Thyroid gland (tissue), 4 donors: Measurements from ENCODE around the gene ATP9B. TPM values are rescaled to one million over a fixed set of nuclear protein-coding genes. Genes with fewer than 3 reads are reported as not detected.

Source experiments
- DNase-seq, 2 donors: peaks; one replicate each; pipeline ENCODE4 v3.0.0-alpha.2; 2019
- H3K27ac ChIP-seq, 3 donors: fragments of 200-600 bp; sonication (generic); 1 replicate in 2 of 3; 2 replicates in 1 of 3; pipeline ENCODE4 v1.5.1; 2016 to 2019; ENCODE audit warnings: mild to moderate bottlenecking in 1 of 3, moderate library complexity in 1 of 3
- H3K27me3 ChIP-seq: fragments of 200-600 bp; sonication (generic); one replicate; pipeline ENCODE4 v1.5.1; 2019
- H3K36me3 ChIP-seq, 2 donors: fragments of 200-600 bp; sonication (generic); one replicate each; pipeline ENCODE4 v1.5.1; 2016 to 2019
- H3K4me1 ChIP-seq, 2 donors: fragments of 200-600 bp; sonication (generic); one replicate each; pipeline ENCODE4 v1.5.1; 2017 to 2019
- H3K4me3 ChIP-seq, 3 donors: fragments of 200-600 bp; sonication (generic); replicated peaks in 1 of 3; 1 replicate in 2 of 3; 2 replicates in 1 of 3; pipeline ENCODE4 v1.5.1; 2016; ENCODE audit warnings: mild to moderate bottlenecking in 1 of 3
- H3K9me3 ChIP-seq: fragments of 200-600 bp; sonication (generic); one replicate; pipeline ENCODE4 v1.5.1; 2017
- CTCF ChIP-seq, 6 experiments: fragments of 200-600 bp in 3 of 6; fragments of 450-650 bp in 3 of 6; sonication (generic) in 3 of 6; IDR thresholded peaks; one replicate each; pipeline ENCODE4 v1.5.1; 2016 to 2019; ENCODE audit warnings: antibody characterized with exemption in 6 of 6, mild to moderate bottlenecking in 2 of 6, inconsistent platforms in 1 of 6, moderate library complexity in 1 of 6
- POLR2A ChIP-seq, 2 donors: fragments of 450-650 bp; IDR thresholded peaks; one replicate each; pipeline ENCODE4 v1.6.1; 2017; ENCODE audit warnings: antibody characterized with exemption in 2 of 2, mild to moderate bottlenecking in 2 of 2, moderate library complexity in 1 of 2
- WGBS, 2 donors: methylation state at CpG; one replicate each; pipeline ENCODE4 v1.1.5; 2017; 5-methylcytosine and 5-hydroxymethylcytosine counted together
- intact Hi-C: fragments of 100-400 bp; cut with DNase I; formaldehyde crosslinking; loops from one replicate; pipeline ENCODE4 v1.15.1; 2023
- total RNA-seq, 4 donors: library from RNA; depleted of rRNA; stranded (reverse); fragments of >200 nt; gene quantifications; one replicate each; pipeline ENCODE4 v1.2.3, GENCODE V29; 2016

Gene ATP9B
- total RNA-seq, 4 donors from 2014 or later: 30.6 to 58.1 (median 48.2) TPM

GRCh38 chr18:79203017-79203605 is 133.9 kb downstream of the ATP9B start:
- Histone ChIP-seq H3K4me3 (no peak overlapping the region), H3K4me1 (no peaks in the 10 kb centered on the region), H3K27me3 (no peaks in the 10 kb centered on the region), H3K9me3 (no peaks in the 10 kb centered on the region), H3K27ac (no peak overlapping the region), H3K36me3 (peaks cover 5% of the 10 kb centered on the region in 2 donors)
- WGBS, 2 donors: 92 to 93% methylated on average over 8 of the region's 8 CpGs
- no peak for DNase-seq
- intact Hi-C loops: no loop called here
- TF ChIP-seq POLR2A (IDR thresholded peaks at IDR 0.05) (no peak), CTCF (IDR thresholded peaks at IDR 0.05) (no peak)

- DNase-seq: no peak
- intact Hi-C loops: no loop called here
- WGBS, 2 donors: 88 to 90% methylated on average over 13 of the region's 13 CpGs
- Histone ChIP-seq H3K9me3 (no peaks in the 10 kb centered on the region), H3K27ac (no peak overlapping the region), H3K4me3 (no peak overlapping the region), H3K36me3 (peaks cover 5% of the 10 kb centered on the region in 2 donors), H3K4me1 (no peaks in the 10 kb centered on the region), H3K27me3 (no peaks in the 10 kb centered on the region)
- TF ChIP-seq CTCF (IDR thresholded peaks at IDR 0.05): no peak
- no peak for TF ChIP-seq POLR2A (IDR thresholded peaks at IDR 0.05)
Observed at GRCh38 chr18:79204889-79205807, 136.0 kb downstream of the ATP9B start.

DNA sequence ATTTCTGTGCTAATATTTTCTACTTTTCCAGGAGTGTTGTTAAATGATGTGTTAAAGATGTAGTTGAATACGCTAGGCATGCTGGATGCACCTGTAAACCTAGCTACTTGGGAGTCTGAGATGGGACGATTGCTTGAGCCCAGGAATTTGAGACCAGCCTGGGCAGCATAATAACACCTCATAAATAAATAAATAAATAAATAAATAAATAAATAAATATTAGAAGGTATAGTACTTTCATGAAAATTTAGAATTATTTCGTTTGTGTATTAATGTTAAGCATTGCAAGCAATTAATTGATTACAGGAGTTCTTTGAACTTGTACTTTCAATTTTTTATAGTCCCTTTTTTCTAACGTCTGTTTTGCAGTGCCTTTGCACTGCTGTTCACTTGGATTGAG is 137.2 kb downstream of the ATP9B start:
- Histone ChIP-seq H3K4me1 (no peaks in the 10 kb centered on the region), H3K4me3 (no peak overlapping the region), H3K27me3 (no peaks in the 10 kb centered on the region), H3K27ac (no peak overlapping the region), H3K9me3 (no peaks in the 10 kb centered on the region), H3K36me3 (peaks cover 5% of the 10 kb centered on the region in 2 donors)
- DNase-seq: no peak
- 95 to 96% methylated on average over 4 of the region's 4 CpGs for WGBS, 2 donors
- TF ChIP-seq POLR2A (IDR thresholded peaks at IDR 0.05): no peak
- TF ChIP-seq CTCF (IDR thresholded peaks at IDR 0.05): no peak
- intact Hi-C loops: no loop called here

DNA sequence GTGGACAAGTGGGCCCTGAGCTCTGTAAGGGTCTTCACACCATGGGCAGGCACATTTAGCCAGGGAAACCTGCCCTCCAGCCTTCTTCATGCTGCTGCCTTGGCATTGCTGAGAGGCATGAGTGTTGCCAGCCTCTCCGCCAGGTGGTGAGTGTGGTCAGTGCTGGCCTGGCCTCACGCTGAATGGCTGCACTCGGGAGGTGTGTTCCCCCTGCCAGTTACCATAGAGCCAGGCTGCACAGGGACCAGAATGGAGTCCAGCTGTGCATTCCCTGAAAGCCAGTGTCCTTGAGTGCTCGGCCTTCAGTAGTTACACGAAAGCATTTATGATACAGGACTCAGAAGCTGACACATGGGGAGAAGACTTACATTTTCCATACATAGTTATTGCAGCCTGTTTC is 139.7 kb downstream of the ATP9B start:
- H3K4me1 ChIP-seq: no peaks in the 10 kb centered on the region
- peaks cover 5% of the 10 kb centered on the region in 2 donors for H3K36me3 ChIP-seq
- H3K27me3 ChIP-seq: no peaks in the 10 kb centered on the region
- H3K4me3 ChIP-seq: no peak overlapping the region
- TF ChIP-seq CTCF (IDR thresholded peaks at IDR 0.05): no peak
- no peak for TF ChIP-seq POLR2A (IDR thresholded peaks at IDR 0.05)
- peak; percentile 11 to 18 for DNase-seq
- WGBS, 2 donors: 77 to 83% methylated on average over 5 of the region's 5 CpGs
- intact Hi-C loops: no loop called here
- no peak overlapping the region for H3K27ac ChIP-seq
- H3K9me3 ChIP-seq: no peaks in the 10 kb centered on the region
